C4-2B (cell line): ENCODE measurements around the gene CDK12.

Experiments used
- ZFX ChIP-seq: fragments of 450-650 bp; IDR thresholded peaks from 2 replicates; pipeline ENCODE4 v1.6.1; 2017
- TF ChIP-seq, protein P1 (sequence below): fragments of 450-650 bp; conservative IDR thresholded peaks from 2 replicates; pipeline ENCODE4 v1.5.1; 2017; ENCODE audit warnings: mild to moderate bottlenecking

GRCh38 chr17:39547713-39548478 is 86.6 kb downstream of the CDK12 start:
- TF ChIP-seq, protein P1, sequence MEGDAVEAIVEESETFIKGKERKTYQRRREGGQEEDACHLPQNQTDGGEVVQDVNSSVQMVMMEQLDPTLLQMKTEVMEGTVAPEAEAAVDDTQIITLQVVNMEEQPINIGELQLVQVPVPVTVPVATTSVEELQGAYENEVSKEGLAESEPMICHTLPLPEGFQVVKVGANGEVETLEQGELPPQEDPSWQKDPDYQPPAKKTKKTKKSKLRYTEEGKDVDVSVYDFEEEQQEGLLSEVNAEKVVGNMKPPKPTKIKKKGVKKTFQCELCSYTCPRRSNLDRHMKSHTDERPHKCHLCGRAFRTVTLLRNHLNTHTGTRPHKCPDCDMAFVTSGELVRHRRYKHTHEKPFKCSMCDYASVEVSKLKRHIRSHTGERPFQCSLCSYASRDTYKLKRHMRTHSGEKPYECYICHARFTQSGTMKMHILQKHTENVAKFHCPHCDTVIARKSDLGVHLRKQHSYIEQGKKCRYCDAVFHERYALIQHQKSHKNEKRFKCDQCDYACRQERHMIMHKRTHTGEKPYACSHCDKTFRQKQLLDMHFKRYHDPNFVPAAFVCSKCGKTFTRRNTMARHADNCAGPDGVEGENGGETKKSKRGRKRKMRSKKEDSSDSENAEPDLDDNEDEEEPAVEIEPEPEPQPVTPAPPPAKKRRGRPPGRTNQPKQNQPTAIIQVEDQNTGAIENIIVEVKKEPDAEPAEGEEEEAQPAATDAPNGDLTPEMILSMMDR: peak; percentile 98
- TF ChIP-seq ZFX: no peak
